HG02759 (cell line): ENCODE measurements around the gene IL20RA.

ENCODE experiments used
- ATAC-seq: cut with Tn5 transposase; IDR thresholded peaks from one replicate; pipeline ENCODE4 v1.9.1; 2021; ENCODE audit warnings: mild to moderate bottlenecking, moderate library complexity; ENCODE audit not compliant: unreplicated experiment

Gene IL20RA

GRCh38 chr6:137046871-137047412 lies 2.2 kb upstream of the IL20RA start:
- ATAC-seq = no peak

- no peak for ATAC-seq
These were observed 541 bp upstream of the IL20RA start for GRCh38 chr6:137045222-137045789.

- ATAC-seq = peak; percentile 30
These were observed 927 bp downstream of the IL20RA start for GRCh38 chr6:137043710-137044365.

GRCh38 chr6:137040393-137040792 lies 4.4 kb downstream of the IL20RA start:
- no peak for ATAC-seq

DNA sequence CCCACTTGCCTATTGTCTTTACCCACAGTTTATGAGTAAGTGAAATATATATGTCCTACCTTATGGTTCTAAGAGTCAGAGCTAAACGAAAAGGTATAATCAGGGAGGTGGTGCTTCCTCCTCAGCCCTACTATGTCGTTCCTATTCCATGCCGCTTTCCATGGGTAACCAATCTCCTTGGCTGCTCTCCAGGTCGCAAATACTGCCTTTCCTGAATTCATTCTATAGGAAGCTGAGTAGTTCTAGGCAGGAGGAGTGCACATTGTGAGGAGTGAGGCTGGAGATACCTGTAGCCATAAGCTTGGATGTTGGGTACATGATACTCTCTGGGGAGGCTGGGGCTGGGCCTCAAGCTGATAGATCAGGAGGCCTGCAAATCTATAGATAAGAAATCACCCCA lies 5.8 kb downstream of the IL20RA start:
- no peak for ATAC-seq

DNA sequence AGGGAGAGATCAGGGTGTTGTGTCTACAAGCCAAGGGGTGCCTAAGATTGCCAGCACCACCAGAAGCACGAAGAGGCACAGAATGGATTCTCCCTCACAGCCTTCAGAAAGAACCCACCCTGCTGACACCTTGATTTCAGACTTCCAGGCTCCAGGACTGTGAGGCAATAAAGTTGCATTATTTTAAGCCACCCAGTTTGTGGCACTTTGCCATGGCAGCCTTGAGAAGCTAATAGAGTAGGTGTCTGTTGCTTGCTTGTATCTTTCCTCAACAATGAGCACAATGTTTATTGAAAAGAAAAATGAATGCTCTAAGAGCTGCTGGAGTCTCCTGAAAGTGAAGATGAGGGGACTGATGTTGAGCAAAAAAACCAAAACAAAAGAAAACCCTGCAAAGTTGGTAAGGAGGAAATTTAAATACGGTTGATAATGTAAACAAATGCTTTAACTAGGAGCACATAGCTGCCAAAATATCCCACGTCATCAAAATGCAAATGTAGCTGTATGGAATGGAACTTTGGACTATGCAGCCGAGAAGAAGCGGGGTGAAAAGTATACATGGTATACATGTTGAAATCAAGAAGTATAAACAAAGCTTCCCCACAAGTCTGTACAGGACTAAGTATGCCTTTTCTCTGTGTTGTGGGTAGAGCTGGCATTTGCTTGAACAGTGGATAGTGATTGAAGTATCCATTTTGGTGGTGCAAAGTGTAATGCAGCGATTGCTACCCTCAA lies 8.0 kb downstream of the IL20RA start:
- no peak for ATAC-seq

- peak; percentile 99 for ATAC-seq
These were observed 10.9 kb downstream of the IL20RA start for GRCh38 chr6:137033828-137034227.

DNA sequence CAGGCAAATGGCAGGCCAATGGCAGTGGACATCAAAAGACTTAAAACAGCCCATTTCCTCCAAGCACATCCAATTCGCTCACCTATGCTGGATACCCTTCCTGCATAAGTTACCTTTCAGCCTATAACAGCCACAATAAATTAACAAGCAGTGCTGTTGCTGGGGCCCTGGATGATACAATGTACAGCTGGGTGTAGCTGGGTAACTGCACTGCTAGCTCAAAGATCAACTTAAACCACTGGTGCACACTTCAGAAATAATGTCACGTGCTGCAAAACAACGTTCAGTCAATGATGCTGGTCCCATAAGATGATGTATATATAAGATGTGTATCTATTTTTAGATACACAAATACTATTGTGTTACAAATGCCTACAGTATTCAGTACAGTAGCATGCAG lies 13.6 kb downstream of the IL20RA start:
- ATAC-seq = no peak

DNA sequence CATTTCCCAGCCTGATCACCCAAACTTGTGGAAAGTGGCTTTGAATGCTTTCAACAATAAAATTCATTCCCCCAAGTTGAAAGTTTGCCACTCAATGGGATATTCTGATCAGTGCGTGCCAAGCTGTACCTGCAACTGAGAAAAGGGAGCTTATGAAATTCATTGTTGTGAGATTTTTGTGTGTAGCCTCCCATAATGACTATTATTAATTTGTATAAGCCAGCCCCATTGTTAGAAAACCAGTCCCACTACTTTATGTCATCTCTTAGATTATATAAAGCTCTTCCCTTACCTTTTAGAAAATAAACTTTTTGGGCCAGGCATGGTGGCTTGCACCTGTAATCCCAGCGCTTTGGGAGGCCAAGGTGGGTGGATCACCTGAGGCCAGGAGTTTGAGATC lies 15.9 kb downstream of the IL20RA start:
- ATAC-seq = no peak

DNA sequence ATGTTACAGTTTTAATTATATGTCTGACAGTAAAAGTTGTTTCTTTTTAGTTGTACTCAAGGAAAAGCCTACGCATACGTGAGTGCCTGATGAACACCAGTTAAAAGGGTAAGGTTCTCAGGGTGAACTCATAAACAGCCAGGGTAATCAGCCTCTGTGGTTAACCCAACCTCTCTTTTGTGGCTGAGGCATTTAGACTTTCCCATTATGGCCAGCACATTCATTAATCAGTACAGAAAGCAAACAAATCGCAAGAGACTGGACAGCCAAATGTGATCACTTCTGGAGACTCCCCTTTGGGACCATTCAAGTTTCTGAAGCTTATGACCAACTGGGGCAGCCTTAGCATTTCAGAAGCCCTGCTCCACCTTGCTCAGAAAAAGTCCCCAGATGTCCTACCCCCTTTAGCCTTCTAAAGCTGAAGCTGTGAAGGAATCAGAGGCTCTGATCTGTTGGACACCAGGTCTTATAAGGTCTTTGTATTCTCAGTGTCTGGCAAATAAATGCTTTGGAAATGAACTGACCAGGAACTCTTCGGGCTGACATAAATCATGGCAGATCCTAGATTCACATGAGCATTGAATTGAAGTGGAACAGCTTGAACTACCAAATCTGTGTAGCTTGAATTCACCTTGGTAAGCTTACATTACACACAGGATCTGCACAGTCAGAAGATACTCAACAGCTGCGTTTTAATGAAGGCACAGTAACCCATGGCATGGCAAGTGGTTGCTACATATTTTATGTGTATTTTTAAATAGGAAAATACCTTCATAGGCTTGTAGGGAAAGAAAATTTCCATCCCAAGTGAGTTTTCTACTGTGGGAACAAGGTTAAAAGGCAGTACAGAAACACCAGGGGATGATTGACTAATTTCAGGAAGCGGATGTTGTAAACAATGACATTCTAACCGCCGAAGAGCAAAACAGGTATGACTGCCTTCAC lies 18.7 kb downstream of the IL20RA start:
- no peak for ATAC-seq

DNA sequence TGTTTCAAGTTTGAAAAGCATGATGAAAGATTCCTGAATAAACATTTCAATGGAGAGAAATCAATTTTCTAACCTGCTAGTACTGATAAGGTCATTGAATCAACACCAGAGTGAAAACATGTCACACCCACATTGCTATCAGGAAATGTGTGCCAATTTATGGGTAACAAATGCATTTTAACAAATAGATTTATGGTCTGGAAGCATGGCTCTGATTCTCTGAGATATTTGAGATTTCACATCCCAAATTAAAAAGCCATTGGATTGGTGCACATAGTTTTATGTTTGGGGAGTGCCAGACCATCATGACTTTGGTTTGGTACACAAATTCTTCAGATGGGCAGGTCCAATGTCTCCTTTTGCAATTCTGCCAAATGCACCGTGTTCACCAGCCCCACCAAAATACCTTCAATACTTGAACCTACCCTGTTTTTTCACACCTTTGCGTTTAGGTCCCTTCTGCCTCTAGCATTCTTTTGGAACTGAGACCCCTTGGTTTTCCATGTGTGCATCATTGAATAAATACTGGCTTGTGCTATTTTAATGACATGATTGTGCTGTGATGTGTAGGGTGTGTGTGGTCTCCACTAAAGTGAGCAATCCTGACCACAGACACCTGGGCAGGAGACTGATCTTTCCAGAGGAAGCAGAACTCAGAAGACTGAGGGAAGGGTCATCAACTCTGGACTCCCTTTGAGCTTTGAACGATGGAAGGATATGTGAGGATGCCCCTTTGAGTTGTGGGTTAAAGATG lies 20.4 kb downstream of the IL20RA start:
- ATAC-seq = no peak

DNA sequence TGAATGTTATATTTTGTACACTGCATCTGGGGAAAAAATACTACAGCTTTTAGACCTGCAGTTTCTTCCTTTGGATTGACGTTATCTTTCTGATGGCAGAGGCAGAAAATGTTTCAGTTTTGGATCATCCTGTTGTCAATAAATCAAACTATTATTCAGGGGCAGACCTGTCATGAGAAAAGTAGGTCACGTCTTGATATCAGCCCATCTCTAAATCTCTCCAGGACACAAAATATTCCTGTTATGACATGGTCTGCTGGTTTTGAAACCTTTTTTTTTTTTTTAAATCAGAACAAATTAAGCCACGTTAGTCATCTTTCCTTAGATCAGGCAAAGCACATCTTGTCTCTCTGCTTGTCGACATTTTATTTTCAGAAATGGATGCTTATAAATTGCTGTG lies 24.0 kb downstream of the IL20RA start:
- ATAC-seq = no peak

DNA sequence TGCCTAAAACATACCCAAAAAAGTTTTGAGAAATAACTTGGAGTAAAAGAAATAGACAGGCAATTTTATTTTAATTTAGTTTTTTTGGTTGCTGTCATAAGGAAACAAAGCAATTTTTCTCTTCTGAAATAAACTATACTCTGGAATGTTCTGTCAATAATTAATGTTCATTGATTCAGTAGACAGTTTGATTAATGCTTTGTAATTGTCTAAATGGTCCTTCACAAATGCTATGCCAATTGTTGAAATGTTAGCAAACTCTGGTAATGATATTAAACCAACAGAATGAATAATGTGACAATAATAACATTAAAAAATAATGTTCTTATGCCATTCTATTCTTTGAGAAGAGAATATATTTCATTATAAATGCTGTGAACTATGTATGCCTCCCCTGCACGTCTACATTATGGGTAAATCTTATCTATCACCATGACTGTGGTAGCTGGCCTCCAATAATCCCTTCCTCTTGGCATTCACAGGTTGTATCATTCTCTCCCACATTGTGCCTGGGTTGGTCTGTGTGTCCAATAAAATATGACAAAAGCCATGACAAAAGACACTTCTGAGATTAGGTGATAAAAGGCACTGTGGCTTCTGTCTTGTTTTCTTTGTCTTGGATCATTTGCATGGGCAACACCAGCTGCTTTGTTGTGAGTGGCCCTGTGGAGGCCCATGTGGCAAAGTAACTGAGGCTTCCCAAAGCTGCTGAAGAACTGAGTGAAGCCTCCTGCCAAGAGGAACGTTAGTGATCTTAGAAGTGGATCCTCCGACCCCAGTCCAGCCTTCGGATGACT lies 25.1 kb downstream of the IL20RA start:
- no peak for ATAC-seq

- no peak for ATAC-seq
These were observed 27.7 kb downstream of the IL20RA start for GRCh38 chr6:137017081-137017480.

DNA sequence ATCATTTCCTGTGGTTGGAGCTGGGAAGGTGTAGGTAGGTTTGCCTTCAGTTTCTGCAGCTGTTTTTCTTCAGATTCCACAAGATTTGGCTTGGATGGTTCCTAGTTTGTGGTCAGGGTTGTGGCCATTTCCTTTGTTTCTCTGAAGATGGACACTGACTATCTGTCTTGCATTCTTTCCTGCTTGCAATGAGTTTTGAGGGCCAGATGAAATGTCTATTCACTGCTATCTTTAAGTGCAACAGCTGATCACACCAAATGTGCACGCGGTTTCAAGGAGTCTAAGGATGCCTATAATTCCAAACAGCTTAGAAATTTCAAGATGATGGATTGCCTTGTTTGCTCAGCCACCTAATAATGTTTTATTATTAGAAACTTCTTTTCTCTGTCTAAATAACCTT lies 28.4 kb downstream of the IL20RA start:
- no peak for ATAC-seq

- no peak for ATAC-seq
These were observed 28.8 kb downstream of the IL20RA start for GRCh38 chr6:137015943-137016342.

DNA sequence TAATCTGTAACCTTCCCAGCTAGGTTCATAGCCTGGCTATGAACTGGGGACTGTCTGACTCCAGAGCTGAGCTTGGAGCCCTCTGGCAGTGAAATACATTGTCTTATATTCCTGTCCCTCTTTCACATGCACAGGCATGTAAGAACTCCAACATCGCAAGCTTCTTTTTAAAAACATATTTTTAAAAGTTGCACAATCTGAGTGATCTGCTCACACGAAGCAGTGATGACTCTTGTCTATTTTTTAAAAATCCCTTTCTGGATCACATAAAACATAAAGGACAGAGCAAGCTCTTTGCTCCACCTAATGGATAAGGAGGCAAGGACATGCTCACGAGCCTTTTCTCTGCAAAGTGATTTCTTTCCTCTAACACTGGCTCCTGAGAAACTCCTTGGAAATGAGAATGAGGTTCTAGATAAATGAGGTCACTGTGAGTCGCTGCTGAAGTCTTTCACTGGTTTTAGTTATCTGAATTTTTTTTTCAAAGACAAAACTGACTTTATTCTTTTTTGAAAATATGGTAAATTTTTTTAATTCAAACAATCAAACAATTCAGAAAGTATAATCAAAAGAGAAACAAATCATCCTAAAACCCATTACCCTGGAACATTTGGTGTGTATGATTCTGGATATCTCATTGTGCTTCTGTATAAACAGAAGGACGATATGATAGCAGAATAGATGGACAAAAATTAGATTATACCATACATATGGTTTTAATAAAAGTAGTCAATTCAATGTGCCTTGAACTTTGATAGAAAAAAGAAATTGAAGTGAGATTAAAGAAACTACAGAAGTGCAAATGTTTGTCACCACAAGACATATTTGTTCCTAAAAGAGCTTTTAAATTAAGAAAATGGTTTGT lies 30.8 kb downstream of the IL20RA start:
- no peak for ATAC-seq

DNA sequence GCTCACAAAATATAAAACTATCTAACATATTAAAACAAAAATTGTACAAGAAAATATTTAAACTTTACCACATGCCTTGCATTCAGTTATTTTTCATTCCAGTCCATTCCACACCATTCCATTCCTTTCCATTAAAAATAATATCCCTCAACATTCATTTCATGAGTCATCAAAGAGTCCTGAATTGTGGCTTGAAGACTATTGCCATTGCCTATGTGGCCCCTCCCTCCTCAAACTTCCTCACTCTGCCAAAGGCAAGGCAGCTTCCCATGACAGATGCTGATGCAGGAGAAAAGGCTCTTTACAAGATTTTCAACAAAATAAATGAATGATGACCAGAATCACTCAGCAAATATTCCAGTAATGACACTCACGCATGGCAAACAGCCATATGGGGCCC lies 31.7 kb downstream of the IL20RA start:
- ATAC-seq = no peak

- no peak for ATAC-seq
These were observed 33.4 kb downstream of the IL20RA start for GRCh38 chr6:137011406-137011805.
